Measurements from ENCODE around the gene MRTFB.

DNA sequence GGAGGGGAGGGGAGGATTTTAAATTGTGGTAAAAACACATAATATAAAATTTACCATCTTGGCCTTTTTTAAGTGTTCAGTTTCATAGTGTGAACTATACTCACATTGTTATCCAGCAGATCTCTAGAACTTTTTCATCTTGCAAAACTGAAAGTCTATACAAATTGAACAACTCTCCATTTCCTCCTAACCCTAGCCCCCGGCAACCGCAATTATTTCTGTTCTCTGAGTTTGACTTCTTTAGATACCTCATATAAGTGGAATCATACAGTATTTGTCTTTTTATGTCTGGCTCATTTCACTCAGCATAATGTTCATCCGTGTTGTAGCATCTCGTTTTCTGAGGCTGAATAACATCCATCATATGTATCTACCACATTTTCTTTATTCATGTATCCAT is 30.0 kb upstream of the MRTFB start:
- no peak for TF ChIP-seq GATA2 (IDR thresholded peaks at IDR 0.05; ENCODE audit: low read depth, low read length)
- no peak for TF ChIP-seq GATA3 (IDR thresholded peaks at IDR 0.05; ENCODE audit: low read depth, low read length)

Measured in SH-SY5Y (cell line).